Fibroblast of lung (primary cell): ENCODE measurements around the gene PKNOX2.

ENCODE experiments used
- CTCF ChIP-seq, 2 donors: IDR thresholded peaks in 1 of 2; conservative IDR thresholded peaks in 1 of 2; 1 replicate in 1 of 2; 2 replicates in 1 of 2; pipeline ENCODE4 v1.5.1; 2011 to 2012; ENCODE audit warnings: low read length in 2 of 2, control low read depth in 1 of 2, inconsistent platforms in 1 of 2, low read depth in 1 of 2, mild to moderate bottlenecking in 1 of 2
- EZH2 ChIP-seq: IDR thresholded peaks from 2 replicates; pipeline ENCODE4 v1.5.1; 2012; ENCODE audit warnings: low read length, control low read depth, mild to moderate bottlenecking; ENCODE audit errors: missing control alignments

GRCh38 chr11:125404811-125405790, 240.6 kb downstream of the PKNOX2 start:
- TF ChIP-seq CTCF (conservative IDR thresholded peaks at IDR 0.05 in 1 of 2, IDR thresholded peaks at IDR 0.05 in 1 of 2; ENCODE audit: low read depth in 1 of 2, low read length in 2 of 2) (peak; percentile 91 to 92), EZH2 (no peak)
